GM18511 (cell line): ENCODE data around the gene SLC45A2.
"Not testable (repeated sequence)": the region's sequence is repeated elsewhere in the genome, so short reads cannot be mapped to it uniquely, and the experiment has no call there.

ENCODE experiments used
- ATAC-seq: cut with Tn5 transposase; IDR thresholded peaks from one replicate; pipeline ENCODE4 v1.9.1; 2021; ENCODE audit warnings: mild to moderate bottlenecking, moderate library complexity; ENCODE audit not compliant: unreplicated experiment

Gene SLC45A2

GRCh38 chr5:33984671-33985124, at the start of gene SLC45A2:
Gene SLC45A2 (minus strand): TSS chr5:33984693. CDS start chr5:33984583, 110 bp downstream.
- ATAC-seq: no peak

- no peak for ATAC-seq
Measured at GRCh38 chr5:34031966-34032365, 47.5 kb upstream of the SLC45A2 start.

GRCh38 chr5:34031117-34031516, 46.6 kb upstream of the SLC45A2 start:
- ATAC-seq: no peak

GRCh38 chr5:34030585-34030984, 46.1 kb upstream of the SLC45A2 start:
- ATAC-seq: not testable (repeated sequence)

GRCh38 chr5:34030048-34030447, 45.6 kb upstream of the SLC45A2 start:
- ATAC-seq: no peak

- ATAC-seq: no peak
Measured at GRCh38 chr5:34028349-34028748, 43.9 kb upstream of the SLC45A2 start.

- no peak for ATAC-seq
Measured at GRCh38 chr5:34026089-34026761, 41.7 kb upstream of the SLC45A2 start.

- peak; percentile 98 for ATAC-seq
Measured at GRCh38 chr5:34022121-34022705, 37.7 kb upstream of the SLC45A2 start.

- no peak for ATAC-seq
Measured at GRCh38 chr5:34021334-34021733, 36.8 kb upstream of the SLC45A2 start.

- no peak for ATAC-seq
Measured at GRCh38 chr5:34020726-34021125, 36.2 kb upstream of the SLC45A2 start.

- ATAC-seq: no peak
Measured at GRCh38 chr5:34017254-34017653, 32.8 kb upstream of the SLC45A2 start.

GRCh38 chr5:34016750-34017149, 32.3 kb upstream of the SLC45A2 start:
- no peak for ATAC-seq

- no peak for ATAC-seq
Measured at GRCh38 chr5:34016222-34016621, 31.7 kb upstream of the SLC45A2 start.

- no peak for ATAC-seq
Measured at GRCh38 chr5:34015120-34015822, 30.8 kb upstream of the SLC45A2 start.

- no peak for ATAC-seq
Measured at GRCh38 chr5:34014626-34015025, 30.1 kb upstream of the SLC45A2 start.

- no peak for ATAC-seq
Measured at GRCh38 chr5:34013547-34013946, 29.1 kb upstream of the SLC45A2 start.

- no peak for ATAC-seq
Measured at GRCh38 chr5:34012791-34013190, 28.3 kb upstream of the SLC45A2 start.

- no peak for ATAC-seq
Measured at GRCh38 chr5:34011536-34011935, 27.0 kb upstream of the SLC45A2 start.

- ATAC-seq: not testable (repeated sequence)
Measured at GRCh38 chr5:34010146-34010545, 25.7 kb upstream of the SLC45A2 start.

GRCh38 chr5:34009610-34010009, 25.1 kb upstream of the SLC45A2 start:
- ATAC-seq: no peak

GRCh38 chr5:34008802-34009201, 24.3 kb upstream of the SLC45A2 start:
- ATAC-seq: no peak
